A549 (cell line): ENCODE data around the gene ACAA1. TPM values are rescaled to one million over a fixed set of nuclear protein-coding genes. Genes with fewer than 3 reads are reported as not detected.
A peak's percentile ranks its signal among the peaks of the same experiment; 100 is the strongest.

Source experiments
- ATAC-seq, 2 experiments: fragments of 200-7000 bp in 1 of 2; fragments of >200 bp in 1 of 2; cut with Nextera tagmentation in 1 of 2; cut with Tn5 transposase in 1 of 2; 3 replicates each; pipeline versions ENCODE4 v1.8.0 to v1.9.1; 2018 to 2020; ENCODE audit warnings: mild to moderate bottlenecking in 1 of 2, moderate library complexity in 1 of 2
- CTCF ChIA-PET: fragments of 300-600 bp; sonication (Branson Sonifier 250); formaldehyde crosslinking; extraction: SDS; loops from one replicate; lab custom pipeline; 2021; ENCODE audit warnings: antibody characterized with exemption, inconsistent platforms; lab: Yijun Ruan, JAX
- POLR2A ChIA-PET: fragments of 350-600 bp; formaldehyde crosslinking; extraction: SDS; loops from one replicate; lab custom pipeline; 2021; ENCODE audit warnings: antibody characterized with exemption, inconsistent platforms; lab: Yijun Ruan, JAX
- DNase-seq, 2 experiments: peaks; one replicate each; pipeline versions ENCODE4 v3.0.0 to v3.0.0-alpha.2; 2011 to 2016; ENCODE audit warnings: low read depth in 1 of 2, low spot score in 1 of 2
- FAIRE-seq: peaks from 2 replicates; lab custom pipeline; 2011; peaks lifted over from hg19 to GRCh38; lab: Jason Lieb, UNC
- H3K27ac ChIP-seq, 2 experiments: fragments of >200 bp; sonication (Bioruptor Twin); formaldehyde crosslinking; 3 replicates each; pipeline ENCODE4 v1.5.1; 2016 to 2017
- H3K4me1 ChIP-seq: fragments of >200 bp; sonication (Bioruptor Twin); formaldehyde crosslinking; 3 replicates; pipeline ENCODE4 v1.6.1; 2016
- H3K4me2 ChIP-seq: fragments of >200 bp; sonication (Bioruptor Twin); formaldehyde crosslinking; 3 replicates; pipeline ENCODE4 v1.6.1; 2016
- H3K4me3 ChIP-seq: fragments of >200 bp; sonication (Bioruptor Twin); formaldehyde crosslinking; 3 replicates; pipeline ENCODE4 v1.5.1; 2016
- H3K9me3 ChIP-seq: fragments of >200 bp; sonication (Bioruptor Twin); formaldehyde crosslinking; 3 replicates; pipeline ENCODE4 v1.6.1; 2016
- BHLHE40 ChIP-seq: IDR thresholded peaks from 2 replicates; pipeline ENCODE4 v1.6.1; 2012; ENCODE audit warnings: low read depth, low read length, inconsistent platforms
- CHD2 ChIP-seq: fragments of 150-350 bp; IDR thresholded peaks from 2 replicates; pipeline ENCODE4 v1.6.1; 2014; ENCODE audit warnings: low read length; ENCODE audit not compliant: partially characterized antibody
- CHD4 ChIP-seq: fragments of 200-600 bp; sonication (generic); IDR thresholded peaks from 2 replicates; pipeline ENCODE4 v1.6.1; 2016; ENCODE audit warnings: antibody characterized with exemption, mild to moderate bottlenecking, borderline replicate concordance
- EHF ChIP-seq: fragments of 250-450 bp; sonication (Bioruptor Pico); IDR thresholded peaks from 2 replicates; pipeline ENCODE4 v1.5.0; 2020; ENCODE audit warnings: mild to moderate bottlenecking
- EP300 ChIP-seq, 2 experiments: fragments of >200 bp; sonication (Bioruptor Twin); formaldehyde crosslinking; IDR thresholded peaks; 2 replicates in 1 of 2; 3 replicates in 1 of 2; pipeline ENCODE4 v1.6.1; 2016 to 2017
- ESRRA ChIP-seq: fragments of 150-350 bp; IDR thresholded peaks from 2 replicates; pipeline ENCODE4 v1.6.1; 2014; ENCODE audit warnings: mild to moderate bottlenecking, low read length, borderline replicate concordance
- FOSL2 ChIP-seq, 2 experiments: fragments of 450-650 bp in 1 of 2; fragments of >200 bp in 1 of 2; sonication (Bioruptor Twin) in 1 of 2; formaldehyde crosslinking; IDR thresholded peaks; 2 replicates each; pipeline versions ENCODE4 v1.5.0 to v1.6.1; 2016 to 2020; ENCODE audit warnings: mild to moderate bottlenecking in 1 of 2, moderate library complexity in 1 of 2
- HDAC2 ChIP-seq: fragments of 200-600 bp; sonication (generic); IDR thresholded peaks from 2 replicates; pipeline ENCODE4 v1.6.1; 2016
- HES2 ChIP-seq: fragments of >200 bp; sonication (Bioruptor Twin); formaldehyde crosslinking; IDR thresholded peaks from 2 replicates; pipeline ENCODE4 v1.6.1; 2016
- HEYL ChIP-seq: fragments of 250-450 bp; sonication (Bioruptor Pico); IDR thresholded peaks from 2 replicates; pipeline ENCODE4 v1.8.0; 2021; ENCODE audit warnings: mild to moderate bottlenecking, moderate library complexity
- HOXA7 ChIP-seq: fragments of 250-450 bp; sonication (Bioruptor Pico); IDR thresholded peaks from 2 replicates; pipeline ENCODE4 v1.5.0; 2020; ENCODE audit warnings: mild to moderate bottlenecking, moderate library complexity
- KDM1A ChIP-seq: fragments of 200-600 bp; sonication (generic); IDR thresholded peaks from 2 replicates; pipeline ENCODE4 v1.6.1; 2016; ENCODE audit warnings: low read depth, mild to moderate bottlenecking
- KDM5A ChIP-seq: fragments of 200-600 bp; sonication (generic); IDR thresholded peaks from 2 replicates; pipeline ENCODE4 v1.6.1; 2016; ENCODE audit warnings: antibody characterized with exemption, mild to moderate bottlenecking
- MAFK ChIP-seq: fragments of 450-650 bp; IDR thresholded peaks from 2 replicates; pipeline ENCODE4 v1.6.1; 2014; ENCODE audit not compliant: partially characterized antibody
- MYC ChIP-seq: IDR thresholded peaks from 2 replicates; pipeline ENCODE4 v1.6.1; 2012; ENCODE audit warnings: mild to moderate bottlenecking, inconsistent platforms, low read length, improper control_type of control experiment, borderline replicate concordance
- NFE2L2 ChIP-seq: fragments of 150-350 bp; conservative IDR thresholded peaks from 2 replicates; pipeline ENCODE4 v1.6.1; 2014; ENCODE audit warnings: low read length
- NPAS2 ChIP-seq: fragments of 250-450 bp; sonication (Bioruptor Pico); IDR thresholded peaks from 2 replicates; pipeline ENCODE4 v1.8.0; 2022; ENCODE audit warnings: mild to moderate bottlenecking, moderate library complexity, borderline replicate concordance
- PHF8 ChIP-seq: fragments of 200-600 bp; sonication (generic); IDR thresholded peaks from 2 replicates; pipeline ENCODE4 v1.6.1; 2016; ENCODE audit warnings: low read depth, mild to moderate bottlenecking, antibody characterized with exemption, moderate library complexity, borderline replicate concordance
- POLR2A ChIP-seq: IDR thresholded peaks from 2 replicates; pipeline ENCODE4 v1.6.1; 2012; ENCODE audit warnings: mild to moderate bottlenecking, low read length
- RARB ChIP-seq: fragments of 250-450 bp; sonication (Bioruptor Pico); IDR thresholded peaks from 2 replicates; pipeline ENCODE4 v1.8.0; 2021; ENCODE audit warnings: mild to moderate bottlenecking, moderate library complexity
- RCOR1 ChIP-seq: fragments of 150-350 bp; IDR thresholded peaks from 2 replicates; pipeline ENCODE4 v1.6.1; 2014; ENCODE audit warnings: antibody characterized with exemption, low read length, low read depth
- RFX5 ChIP-seq: fragments of 450-650 bp; IDR thresholded peaks from 2 replicates; pipeline ENCODE4 v1.7.1; 2014; ENCODE audit warnings: antibody characterized with exemption, mild to moderate bottlenecking, moderate library complexity
- SMC3 ChIP-seq: fragments of >200 bp; sonication (Bioruptor Twin); formaldehyde crosslinking; IDR thresholded peaks from 3 replicates; pipeline ENCODE4 v1.6.1; 2018; ENCODE audit warnings: inconsistent platforms
- SREBF2 ChIP-seq: fragments of 450-650 bp; IDR thresholded peaks from 2 replicates; pipeline ENCODE4 v1.6.1; 2014; ENCODE audit warnings: mild to moderate bottlenecking, moderate library complexity
- TFCP2L1 ChIP-seq: fragments of 250-450 bp; sonication (Bioruptor Pico); IDR thresholded peaks from 2 replicates; pipeline ENCODE4 v1.5.0; 2021; ENCODE audit warnings: mild to moderate bottlenecking
- TP53 ChIP-seq: fragments of 250-450 bp; sonication (Bioruptor Pico); IDR thresholded peaks from 2 replicates; pipeline ENCODE4 v1.5.0; 2021; ENCODE audit warnings: mild to moderate bottlenecking, moderate library complexity
- USF2 ChIP-seq: fragments of 450-650 bp; IDR thresholded peaks from 2 replicates; pipeline ENCODE4 v1.6.1; 2014; ENCODE audit warnings: antibody characterized with exemption
- ZC3H11A ChIP-seq: fragments of 450-650 bp; IDR thresholded peaks from 2 replicates; pipeline ENCODE4 v1.6.1; 2014; ENCODE audit warnings: antibody characterized with exemption, mild to moderate bottlenecking
- ZFP36 ChIP-seq: fragments of 450-650 bp; IDR thresholded peaks from 2 replicates; pipeline ENCODE4 v1.6.1; 2014; ENCODE audit warnings: borderline replicate concordance; ENCODE audit not compliant: partially characterized antibody
- ZNF302 ChIP-seq: fragments of 250-450 bp; sonication (Bioruptor Pico); IDR thresholded peaks from 2 replicates; pipeline ENCODE4 v1.9.0; 2021; ENCODE audit warnings: inconsistent platforms, mild to moderate bottlenecking, moderate library complexity
- ZSCAN20 ChIP-seq: fragments of 250-450 bp; sonication (Bioruptor Pico); IDR thresholded peaks from 2 replicates; pipeline ENCODE4 v1.8.0; 2022; ENCODE audit warnings: mild to moderate bottlenecking, moderate library complexity
- WGBS: methylation state at CpG from one replicate; pipeline ENCODE4 v1.1.6; 2017; ENCODE audit errors: missing lambda C conversion rate; 5-methylcytosine and 5-hydroxymethylcytosine counted together
- polyA plus RNA-seq, 4 experiments: library from polyadenylated mRNA; depleted of rRNA in 3 of 4; stranded (reverse); fragments of >200 nt; fragmentation: RNase III in 1 of 4; extraction: RNeasy Plus Mini Kit Qiagen cat#74134 plus additional on column Dnase treatment in 1 of 4; gene quantifications; 2 replicates in 3 of 4; 3 replicates in 1 of 4; pipeline ENCODE4 v1.2.3, GENCODE V29; 2011 to 2017
- TF ChIP-seq, protein P1 (sequence below): IDR thresholded peaks from 2 replicates; pipeline ENCODE4 v1.6.1; 2012
- TF ChIP-seq, protein P2 (sequence below): IDR thresholded peaks from 2 replicates; pipeline ENCODE4 v1.6.1; 2012
- TF ChIP-seq, protein P3 (sequence below): fragments of 150-350 bp; IDR thresholded peaks from 2 replicates; pipeline ENCODE4 v1.6.1; 2014; ENCODE audit warnings: low read depth, mild to moderate bottlenecking, low read length

The ACAA1 gene
- polyA plus RNA-seq, 2 of the 4 experiments (the other 2 are of a cell fraction): 36.8 to 53.2 TPM

DNA sequence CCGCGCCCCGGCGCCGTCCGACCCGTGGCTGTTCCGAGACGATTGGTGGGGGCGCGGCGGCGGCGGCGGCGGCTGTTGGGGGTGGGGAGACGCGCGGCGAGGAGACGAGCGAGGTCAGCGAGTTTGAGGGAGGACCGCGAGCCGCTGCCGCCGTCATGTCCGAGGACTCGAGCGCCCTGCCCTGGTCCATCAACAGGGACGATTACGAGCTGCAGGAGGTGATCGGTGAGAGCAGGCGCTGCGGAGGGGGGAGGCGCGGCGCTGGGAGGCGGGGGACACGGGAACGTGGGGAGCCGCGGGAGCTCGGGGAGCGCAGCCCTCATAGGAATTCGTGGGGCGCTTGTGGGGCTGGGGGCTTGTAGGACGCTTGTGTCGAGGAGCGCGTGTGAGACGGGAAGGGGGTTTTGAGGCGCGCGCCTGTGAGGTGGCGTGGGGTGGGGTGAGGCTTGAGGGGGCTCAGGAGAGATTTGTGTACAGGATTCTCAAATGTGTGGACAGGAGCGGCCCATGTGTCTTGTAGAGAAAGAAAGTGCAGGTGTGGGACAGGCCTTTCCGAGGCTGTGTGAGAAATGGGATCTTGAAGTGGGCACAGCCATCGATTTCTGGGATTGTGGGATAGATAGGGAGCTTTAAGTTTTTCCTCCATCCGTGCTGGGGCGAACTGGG, 28.9 kb upstream of the ACAA1 start:
- peak; percentile 47 to 52 for ATAC-seq

GRCh38 chr3:38164952-38165721, 28.2 kb upstream of the ACAA1 start, which contains the start of gene OXSR1:
Gene OXSR1, plus strand, starts transcription at chr3:38165537. Its CDS starts 340 bp downstream, at chr3:38165877.
- Histone ChIP-seq H3K4me2 (peak within 1 kb of the TSS; percentile 79), H3K4me1 (peaks cover 27% of the 10 kb centered on the region), H3K27ac (peak within 1 kb of the TSS; percentile 96 to 99), H3K9me3 (no peaks in the 10 kb centered on the region), H3K4me3 (peak within 1 kb of the TSS; percentile 64)
- under 1% methylated on average over 36 of the region's 57 CpGs for whole genome bisulfite sequencing
- peak; percentile 95 for ATAC-seq
- peak; percentile 70 for FAIRE-seq
- peak; percentile 99 to 100 for DNase-seq
- ChIA-PET CTCF (interaction anchor here (1.0 to 3.5 kb wide), 10 partner anchors 9 to 161 kb away, joined by 3 to 19 read pairs (median 4); partner anchors contain the start of genes ACAA1 and MYD88), POLR2A (interaction anchor here (1.1 to 4.2 kb wide), 11 partner anchors 11 to 331 kb away, joined by 3 to 75 read pairs (median 4); partner anchors contain the start of genes ACAA1, ACVR2B, EXOG and MYD88)
- TF ChIP-seq RFX5: no peak
- no peak for TF ChIP-seq KDM1A
- no peak for TF ChIP-seq USF2
- TF ChIP-seq BHLHE40: peak; percentile 36; the same call in 1 of the 2 replicates
- TF ChIP-seq, protein P1, sequence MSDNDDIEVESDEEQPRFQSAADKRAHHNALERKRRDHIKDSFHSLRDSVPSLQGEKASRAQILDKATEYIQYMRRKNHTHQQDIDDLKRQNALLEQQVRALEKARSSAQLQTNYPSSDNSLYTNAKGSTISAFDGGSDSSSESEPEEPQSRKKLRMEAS: peak; percentile 67
- no peak for TF ChIP-seq MAFK
- no peak for TF ChIP-seq ESRRA
- TF ChIP-seq CHD4: no peak
- TF ChIP-seq NPAS2 (CRISPR knock-in tag): no peak
- no peak for TF ChIP-seq NFE2L2
- TF ChIP-seq ZNF302 (CRISPR knock-in tag): no peak
- TF ChIP-seq FOSL2 (IDR thresholded peaks at IDR 0.05): no peak
- TF ChIP-seq FOSL2 (CRISPR knock-in tag; IDR thresholded peaks at IDR 0.05): peak; percentile 39; the same call in 1 of the 2 replicates
- TF ChIP-seq ZFP36: no peak
- peak; percentile 52; the same call in 1 of the 2 replicates for TF ChIP-seq MYC
- TF ChIP-seq SREBF2: no peak
- no peak for TF ChIP-seq SMC3
- no peak for TF ChIP-seq TP53 (CRISPR knock-in tag)
- TF ChIP-seq EP300 (IDR thresholded peaks at IDR 0.05): no peak
- no peak for TF ChIP-seq HEYL
- no peak for TF ChIP-seq RARB (CRISPR knock-in tag)
- no peak for TF ChIP-seq RCOR1
- no peak for TF ChIP-seq HDAC2
- TF ChIP-seq KDM5A: no peak
- no peak for TF ChIP-seq ZSCAN20 (CRISPR knock-in tag)
- peak; percentile 83 for TF ChIP-seq POLR2A
- TF ChIP-seq CHD2: no peak
- TF ChIP-seq, protein P2, sequence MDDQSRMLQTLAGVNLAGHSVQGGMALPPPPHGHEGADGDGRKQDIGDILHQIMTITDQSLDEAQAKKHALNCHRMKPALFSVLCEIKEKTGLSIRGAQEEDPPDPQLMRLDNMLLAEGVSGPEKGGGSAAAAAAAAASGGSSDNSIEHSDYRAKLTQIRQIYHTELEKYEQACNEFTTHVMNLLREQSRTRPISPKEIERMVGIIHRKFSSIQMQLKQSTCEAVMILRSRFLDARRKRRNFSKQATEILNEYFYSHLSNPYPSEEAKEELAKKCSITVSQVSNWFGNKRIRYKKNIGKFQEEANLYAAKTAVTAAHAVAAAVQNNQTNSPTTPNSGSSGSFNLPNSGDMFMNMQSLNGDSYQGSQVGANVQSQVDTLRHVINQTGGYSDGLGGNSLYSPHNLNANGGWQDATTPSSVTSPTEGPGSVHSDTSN: peak; percentile 88
- TF ChIP-seq HOXA7 (CRISPR knock-in tag): no peak
- TF ChIP-seq TFCP2L1 (CRISPR knock-in tag): no peak
- TF ChIP-seq HES2: no peak
- no peak for TF ChIP-seq EHF
- no peak for TF ChIP-seq ZC3H11A

More for the DNA sequence above, 28.9 kb upstream of the ACAA1 start:
- peaks cover 27% of the 10 kb centered on the region for H3K4me1 ChIP-seq
- H3K27ac ChIP-seq: peak overlapping the region; percentile 96 to 99
- H3K4me3 ChIP-seq: peak overlapping the region; percentile 64
- CTCF ChIA-PET: interaction anchor here (1.1 to 3.5 kb wide), 6 partner anchors 10 to 143 kb away, joined by 4 to 19 read pairs (median 6); partner anchors contain the start of genes ACAA1 and MYD88
- WGBS: 2% methylated on average over 16 of the region's 62 CpGs
- DNase-seq: peak; percentile 61 to 62
- H3K9me3 ChIP-seq: no peaks in the 10 kb centered on the region
- H3K4me2 ChIP-seq: peak overlapping the region; percentile 79
- no peak for FAIRE-seq
- TF ChIP-seq, protein P3, sequence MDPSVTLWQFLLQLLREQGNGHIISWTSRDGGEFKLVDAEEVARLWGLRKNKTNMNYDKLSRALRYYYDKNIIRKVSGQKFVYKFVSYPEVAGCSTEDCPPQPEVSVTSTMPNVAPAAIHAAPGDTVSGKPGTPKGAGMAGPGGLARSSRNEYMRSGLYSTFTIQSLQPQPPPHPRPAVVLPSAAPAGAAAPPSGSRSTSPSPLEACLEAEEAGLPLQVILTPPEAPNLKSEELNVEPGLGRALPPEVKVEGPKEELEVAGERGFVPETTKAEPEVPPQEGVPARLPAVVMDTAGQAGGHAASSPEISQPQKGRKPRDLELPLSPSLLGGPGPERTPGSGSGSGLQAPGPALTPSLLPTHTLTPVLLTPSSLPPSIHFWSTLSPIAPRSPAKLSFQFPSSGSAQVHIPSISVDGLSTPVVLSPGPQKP: no peak
- TF ChIP-seq PHF8: peak; percentile 43; the same call in 1 of the 2 replicates
- POLR2A ChIA-PET: interaction anchor here (1.2 to 4.2 kb wide), 7 partner anchors 24 to 330 kb away, joined by 3 to 75 read pairs (median 4); partner anchors contain the start of genes ACAA1, ACVR2B, EXOG and MYD88
